Sigmoid colon (tissue), 4 donors: ENCODE measurements around the gene DPY19L2.
"Not testable (repeated sequence)": the region's sequence is repeated elsewhere in the genome, so short reads cannot be mapped to it uniquely, and the experiment has no call there.

Experiments used
- POLR2A ChIP-seq, 2 donors: fragments of 450-650 bp; IDR thresholded peaks; one replicate each; pipeline ENCODE4 v1.6.1; 2016; ENCODE audit warnings: antibody characterized with exemption in 2 of 2, mild to moderate bottlenecking in 2 of 2, moderate library complexity in 2 of 2
- POLR2AphosphoS5 ChIP-seq, 4 donors: sonication (generic); formaldehyde crosslinking; IDR thresholded peaks; one replicate each; pipeline ENCODE4 v1.6.1; 2017; ENCODE audit warnings: antibody characterized with exemption in 4 of 4
- TF ChIP-seq, protein P1 (sequence below), 4 experiments: fragments of 450-650 bp in 3 of 4; fragments of 200-600 bp in 1 of 4; IDR thresholded peaks; one replicate each; pipeline ENCODE4 v1.5.1; 2016 to 2019; ENCODE audit warnings: antibody characterized with exemption in 4 of 4, mild to moderate bottlenecking in 3 of 4, moderate library complexity in 2 of 4

DNA sequence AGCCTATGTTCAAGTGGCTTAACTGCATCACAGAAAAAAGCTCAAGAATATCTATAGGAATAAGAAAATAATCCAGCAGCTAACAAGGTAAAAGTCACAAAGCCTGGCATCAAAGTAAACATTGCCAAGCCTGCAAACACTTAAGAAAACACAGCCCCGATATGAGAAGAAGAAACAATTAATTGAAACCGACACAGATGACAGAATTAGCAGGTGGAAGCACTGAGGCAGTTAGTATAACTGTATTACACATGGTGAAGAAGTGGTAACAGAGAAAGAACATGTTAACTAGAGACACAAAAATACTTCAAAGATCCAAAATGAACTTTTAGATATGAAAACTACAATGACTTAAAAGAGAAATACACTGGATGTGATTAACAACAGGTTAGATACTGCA is 57.0 kb downstream of the DPY19L2 start:
- TF ChIP-seq, protein P1, sequence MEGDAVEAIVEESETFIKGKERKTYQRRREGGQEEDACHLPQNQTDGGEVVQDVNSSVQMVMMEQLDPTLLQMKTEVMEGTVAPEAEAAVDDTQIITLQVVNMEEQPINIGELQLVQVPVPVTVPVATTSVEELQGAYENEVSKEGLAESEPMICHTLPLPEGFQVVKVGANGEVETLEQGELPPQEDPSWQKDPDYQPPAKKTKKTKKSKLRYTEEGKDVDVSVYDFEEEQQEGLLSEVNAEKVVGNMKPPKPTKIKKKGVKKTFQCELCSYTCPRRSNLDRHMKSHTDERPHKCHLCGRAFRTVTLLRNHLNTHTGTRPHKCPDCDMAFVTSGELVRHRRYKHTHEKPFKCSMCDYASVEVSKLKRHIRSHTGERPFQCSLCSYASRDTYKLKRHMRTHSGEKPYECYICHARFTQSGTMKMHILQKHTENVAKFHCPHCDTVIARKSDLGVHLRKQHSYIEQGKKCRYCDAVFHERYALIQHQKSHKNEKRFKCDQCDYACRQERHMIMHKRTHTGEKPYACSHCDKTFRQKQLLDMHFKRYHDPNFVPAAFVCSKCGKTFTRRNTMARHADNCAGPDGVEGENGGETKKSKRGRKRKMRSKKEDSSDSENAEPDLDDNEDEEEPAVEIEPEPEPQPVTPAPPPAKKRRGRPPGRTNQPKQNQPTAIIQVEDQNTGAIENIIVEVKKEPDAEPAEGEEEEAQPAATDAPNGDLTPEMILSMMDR (IDR thresholded peaks at IDR 0.05), result not testable (repeated sequence)
- not testable (repeated sequence) for TF ChIP-seq POLR2AphosphoS5, POLR2A (IDR thresholded peaks at IDR 0.05)
